ENCODE results near the gene GPATCH4.
"Not testable (repeated sequence)": the region's sequence is repeated elsewhere in the genome, so short reads cannot be mapped to it uniquely, and the experiment has no call there.

GPATCH4 gene

DNA sequence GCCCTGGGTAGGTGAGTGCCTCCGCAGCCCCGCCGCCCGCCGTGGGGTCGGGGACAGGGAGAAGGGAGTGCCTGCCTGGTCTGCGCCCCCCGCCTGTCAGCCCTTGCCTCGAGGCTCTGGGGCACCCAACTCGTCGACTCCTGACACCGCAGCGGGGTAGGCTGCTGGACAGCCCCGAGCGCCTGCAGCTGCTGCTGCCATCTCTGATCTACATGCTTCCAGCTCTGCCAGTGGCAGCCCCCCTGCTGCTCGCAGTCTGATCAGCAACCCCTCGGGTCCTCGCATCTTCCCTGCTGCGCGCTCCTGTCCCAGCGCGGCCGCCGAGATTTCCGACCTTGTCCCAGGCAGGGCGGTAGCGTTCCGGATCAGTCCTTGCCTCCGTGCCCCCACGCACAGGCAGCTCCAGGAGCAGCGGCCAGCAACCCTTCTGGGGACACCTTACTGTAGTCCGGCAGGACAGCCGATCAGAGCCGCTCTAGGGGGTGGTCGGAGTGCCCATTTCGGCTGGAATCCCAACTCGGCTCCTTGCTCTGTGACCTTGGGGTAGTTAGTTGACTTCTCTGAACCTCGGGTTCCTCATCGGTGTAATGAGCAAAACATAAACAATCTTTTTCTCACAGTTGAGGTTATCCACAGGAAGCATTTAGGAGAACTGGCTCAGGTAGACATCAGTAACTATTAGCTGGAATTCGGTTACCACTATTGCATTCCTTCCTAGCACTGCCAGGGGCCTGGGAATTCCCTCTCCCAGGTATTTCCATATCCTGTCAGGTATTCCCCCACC, 41.2 kb upstream of the GPATCH4 start:
- no peak for DNase-seq (ENCODE audit: low read depth)
- H3K4me3 ChIP-seq (ENCODE audit: low read length), result peak overlapping the region; percentile 39
- H3K9me3 ChIP-seq (ENCODE audit: control insufficient read depth, low read length), result no peaks in the 10 kb centered on the region
- H3K9ac ChIP-seq (ENCODE audit: low read length), result no peak overlapping the region
- no peaks in the 10 kb centered on the region for H3K4me1 ChIP-seq (ENCODE audit: control insufficient read depth, insufficient read depth, low read length)
- H3K36me3 ChIP-seq (ENCODE audit: control insufficient read depth, insufficient read depth, low read length, severe bottlenecking), result no peaks in the 10 kb centered on the region
- H3K27me3 ChIP-seq (replicated peaks; ENCODE audit: control insufficient read depth, insufficient read depth, low read length), result peaks cover 90% of the 10 kb centered on the region

DNA sequence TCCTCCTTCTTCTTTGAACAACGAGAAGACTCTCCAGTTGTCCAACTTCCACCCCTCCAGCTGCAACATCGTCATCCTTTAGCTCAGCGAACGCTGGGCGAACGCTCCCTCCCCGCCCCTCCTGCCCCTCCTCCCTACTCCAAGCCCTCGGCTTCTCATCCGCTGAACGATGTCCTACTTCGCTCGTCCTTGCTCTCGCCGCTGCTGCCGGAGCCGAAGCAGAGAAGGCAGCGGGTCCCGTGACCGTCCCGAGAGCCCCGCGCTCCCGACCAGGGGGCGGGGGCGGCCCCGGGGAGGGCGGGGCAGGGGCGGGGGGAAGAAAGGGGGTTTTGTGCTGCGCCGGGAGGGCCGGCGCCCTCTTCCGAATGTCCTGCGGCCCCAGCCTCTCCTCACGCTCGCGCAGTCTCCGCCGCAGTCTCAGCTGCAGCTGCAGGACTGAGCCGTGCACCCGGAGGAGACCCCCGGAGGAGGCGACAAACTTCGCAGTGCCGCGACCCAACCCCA, 40.5 kb upstream of the GPATCH4 start, which contains the start of gene BCAN:
BCAN (plus strand) TSS at position 357 of the 504 bp plus-strand sequence. CDS start 3,938 bp downstream, outside the sequence.
- Histone ChIP-seq H3K4me1 (ENCODE audit: control insufficient read depth, insufficient read depth, low read length) (no peaks in the 10 kb centered on the region), H3K9me3 (ENCODE audit: control insufficient read depth, low read length) (no peaks in the 10 kb centered on the region), H3K36me3 (ENCODE audit: control insufficient read depth, insufficient read depth, low read length, severe bottlenecking) (no peaks in the 10 kb centered on the region), H3K9ac (ENCODE audit: low read length) (no peak within 1 kb of the TSS), H3K4me3 (ENCODE audit: low read length) (peak within 1 kb of the TSS; percentile 39), H3K27me3 (replicated peaks; ENCODE audit: control insufficient read depth, insufficient read depth, low read length) (peaks cover 89% of the 10 kb centered on the region)
- DNase-seq (ENCODE audit: low read depth), result peak; percentile 44

DNA sequence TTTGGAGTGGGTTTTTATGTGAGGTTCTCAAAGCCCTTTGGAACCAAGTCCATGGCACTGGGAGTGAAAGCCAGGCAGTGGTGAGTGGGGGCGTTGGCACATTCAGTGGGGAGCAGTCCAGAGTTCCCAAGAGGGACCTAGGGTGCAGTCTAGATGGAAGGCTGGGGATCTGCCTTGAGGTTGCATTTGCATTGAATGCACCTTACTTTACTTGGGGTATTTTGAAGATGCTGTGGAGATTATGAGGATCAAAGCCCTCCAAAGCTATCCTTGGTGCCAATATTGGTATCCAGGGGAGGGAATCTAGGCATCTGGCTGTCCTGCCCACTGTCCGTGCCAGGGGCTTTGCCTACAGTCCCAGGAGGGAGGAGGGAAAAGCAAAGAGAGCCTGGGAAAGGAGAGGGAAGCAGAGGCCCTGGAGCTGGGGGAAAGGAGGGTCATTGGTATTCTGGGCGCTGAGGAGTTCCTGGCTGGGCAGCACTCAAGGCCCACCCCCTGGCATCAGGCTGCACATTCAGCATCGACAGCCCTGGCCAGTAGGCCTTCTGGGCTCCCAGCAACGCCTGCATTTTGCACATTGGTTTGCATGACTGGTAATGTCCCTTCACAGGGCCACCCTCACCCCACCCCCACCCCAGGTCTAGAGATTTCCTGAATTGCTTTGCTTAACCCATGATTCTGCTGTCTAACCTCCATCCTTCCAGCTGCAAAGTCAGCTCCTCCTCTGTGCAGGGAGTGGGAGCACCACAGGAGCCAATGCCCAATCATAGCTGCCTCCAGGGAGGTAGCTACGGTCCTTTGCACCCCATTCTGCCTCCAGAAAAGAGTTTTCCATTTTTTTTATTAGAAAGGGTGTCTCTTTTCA, 39.8 kb upstream of the GPATCH4 start:
- Histone ChIP-seq H3K4me3 (ENCODE audit: low read length) (no peak overlapping the region), H3K27me3 (replicated peaks; ENCODE audit: control insufficient read depth, insufficient read depth, low read length) (peaks cover 87% of the 10 kb centered on the region)

DNA sequence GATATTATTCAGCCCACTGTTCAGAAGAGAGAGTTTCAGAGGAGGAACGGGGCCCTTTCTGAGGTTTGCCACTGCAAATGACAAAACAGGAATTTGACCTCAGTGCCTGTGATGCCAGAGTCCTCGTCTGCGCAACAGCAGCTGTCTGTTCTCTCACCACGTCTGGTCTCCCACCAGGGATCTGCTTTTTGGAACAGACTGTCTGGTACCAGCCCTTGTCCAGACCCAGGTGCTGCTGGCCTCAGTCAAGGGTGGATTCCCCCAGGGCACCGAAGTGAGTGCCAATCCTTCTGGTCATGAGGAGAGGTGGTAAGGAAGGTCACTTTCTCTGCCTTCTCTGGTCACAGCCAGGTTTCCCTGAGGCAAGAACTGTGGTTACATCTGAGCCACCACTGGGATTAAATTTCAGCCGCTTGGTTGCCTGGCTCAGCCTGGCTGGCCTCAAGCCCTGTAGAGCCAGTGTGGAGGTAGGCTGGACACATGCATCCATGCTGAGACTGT, 38.4 kb upstream of the GPATCH4 start:
- no peaks in the 10 kb centered on the region for H3K36me3 ChIP-seq (ENCODE audit: control insufficient read depth, insufficient read depth, low read length, severe bottlenecking)
- H3K27me3 ChIP-seq (replicated peaks; ENCODE audit: control insufficient read depth, insufficient read depth, low read length), result peaks cover 85% of the 10 kb centered on the region

More for the DNA sequence above, 39.8 kb upstream of the GPATCH4 start:
- DNase-seq (ENCODE audit: low read depth), result no peak
- no peaks in the 10 kb centered on the region for H3K9me3 ChIP-seq (ENCODE audit: control insufficient read depth, low read length)
- no peaks in the 10 kb centered on the region for H3K36me3 ChIP-seq (ENCODE audit: control insufficient read depth, insufficient read depth, low read length, severe bottlenecking)
- no peaks in the 10 kb centered on the region for H3K4me1 ChIP-seq (ENCODE audit: control insufficient read depth, insufficient read depth, low read length)
- no peak overlapping the region for H3K9ac ChIP-seq (ENCODE audit: low read length)

GRCh38 chr1:156638189-156638985, 37.1 kb upstream of the GPATCH4 start:
- Histone ChIP-seq H3K4me1 (ENCODE audit: control insufficient read depth, insufficient read depth, low read length) (no peaks in the 10 kb centered on the region), H3K9ac (ENCODE audit: low read length) (no peak overlapping the region), H3K4me3 (ENCODE audit: low read length) (no peak overlapping the region), H3K27me3 (replicated peaks; ENCODE audit: control insufficient read depth, insufficient read depth, low read length) (peaks cover 83% of the 10 kb centered on the region), H3K36me3 (ENCODE audit: control insufficient read depth, insufficient read depth, low read length, severe bottlenecking) (no peaks in the 10 kb centered on the region), H3K9me3 (ENCODE audit: control insufficient read depth, low read length) (no peaks in the 10 kb centered on the region)
- DNase-seq (ENCODE audit: low read depth), result no peak

More for the DNA sequence above, 38.4 kb upstream of the GPATCH4 start:
- no peak for DNase-seq (ENCODE audit: low read depth)
- H3K4me1 ChIP-seq (ENCODE audit: control insufficient read depth, insufficient read depth, low read length), result no peaks in the 10 kb centered on the region
- no peak overlapping the region for H3K9ac ChIP-seq (ENCODE audit: low read length)
- no peaks in the 10 kb centered on the region for H3K9me3 ChIP-seq (ENCODE audit: control insufficient read depth, low read length)
- no peak overlapping the region for H3K4me3 ChIP-seq (ENCODE audit: low read length)

DNA sequence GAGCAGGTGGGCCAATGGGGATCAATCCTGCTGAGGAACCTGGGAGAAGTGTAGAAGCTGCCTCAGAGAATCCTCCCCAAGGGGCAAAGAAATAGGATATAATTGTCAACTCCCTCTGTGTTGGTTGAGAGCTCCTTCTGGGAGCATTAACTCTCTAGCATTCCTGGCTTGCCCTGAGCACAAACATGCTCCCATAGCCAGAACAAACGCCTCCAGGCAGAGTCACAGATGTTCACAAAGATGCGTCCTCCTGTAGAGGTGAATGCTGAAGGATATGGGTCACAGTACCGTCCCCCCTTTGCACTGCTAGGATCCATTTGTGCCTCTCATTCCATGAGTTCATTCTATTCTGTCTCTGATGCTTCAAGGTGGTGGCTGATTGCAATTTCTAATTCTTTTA, 31.1 kb upstream of the GPATCH4 start:
- H3K4me1 ChIP-seq (ENCODE audit: control insufficient read depth, insufficient read depth, low read length), result no peaks in the 10 kb centered on the region
- H3K9me3 ChIP-seq (ENCODE audit: control insufficient read depth, low read length), result no peaks in the 10 kb centered on the region
- no peak for DNase-seq (ENCODE audit: low read depth)
- no peak overlapping the region for H3K4me3 ChIP-seq (ENCODE audit: low read length)
- H3K27me3 ChIP-seq (replicated peaks; ENCODE audit: control insufficient read depth, insufficient read depth, low read length), result peaks cover 79% of the 10 kb centered on the region
- no peak overlapping the region for H3K9ac ChIP-seq (ENCODE audit: low read length)
- no peaks in the 10 kb centered on the region for H3K36me3 ChIP-seq (ENCODE audit: control insufficient read depth, insufficient read depth, low read length, severe bottlenecking)

DNA sequence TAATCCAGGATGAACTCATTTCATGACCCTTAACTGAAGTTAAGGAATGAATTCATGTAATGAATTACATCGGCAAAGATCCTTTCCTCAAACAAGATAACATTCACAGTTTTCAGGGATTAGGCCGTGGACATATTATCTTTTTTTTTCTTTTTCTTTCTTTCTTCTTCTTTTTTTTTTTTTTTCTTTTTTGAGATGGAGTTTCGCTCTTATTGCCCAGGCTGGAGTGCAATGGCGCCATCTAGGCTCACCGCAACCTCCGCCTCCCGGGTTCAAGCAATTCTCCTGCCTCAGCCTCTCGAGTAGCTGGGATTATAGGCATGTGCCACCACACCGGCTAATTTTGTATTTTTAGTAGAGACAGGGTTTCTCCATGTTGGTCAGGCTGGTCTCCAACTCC, 29.9 kb upstream of the GPATCH4 start:
- not testable (repeated sequence) for H3K4me1 ChIP-seq (ENCODE audit: control insufficient read depth, insufficient read depth, low read length); H3K9me3 ChIP-seq (ENCODE audit: control insufficient read depth, low read length); DNase-seq (ENCODE audit: low read depth); H3K36me3 ChIP-seq (ENCODE audit: control insufficient read depth, insufficient read depth, low read length, severe bottlenecking); H3K4me3 ChIP-seq (ENCODE audit: low read length); H3K9ac ChIP-seq (ENCODE audit: low read length)
- peaks cover 76% of the 10 kb centered on the region for H3K27me3 ChIP-seq (replicated peaks; ENCODE audit: control insufficient read depth, insufficient read depth, low read length)

- H3K36me3 ChIP-seq (ENCODE audit: control insufficient read depth, insufficient read depth, low read length, severe bottlenecking), result no peaks in the 10 kb centered on the region
- H3K27me3 ChIP-seq (replicated peaks; ENCODE audit: control insufficient read depth, insufficient read depth, low read length), result peaks cover 78% of the 10 kb centered on the region
Observed at GRCh38 chr1:156629823-156630449, 28.7 kb upstream of the GPATCH4 start.

GRCh38 chr1:156627313-156627880, 26.1 kb upstream of the GPATCH4 start:
- Histone ChIP-seq H3K27me3 (replicated peaks; ENCODE audit: control insufficient read depth, insufficient read depth, low read length) (peaks cover 64% of the 10 kb centered on the region), H3K9ac (ENCODE audit: low read length) (no peak overlapping the region), H3K4me1 (ENCODE audit: control insufficient read depth, insufficient read depth, low read length) (peaks cover 3% of the 10 kb centered on the region), H3K4me3 (ENCODE audit: low read length) (no peak overlapping the region), H3K36me3 (ENCODE audit: control insufficient read depth, insufficient read depth, low read length, severe bottlenecking) (no peaks in the 10 kb centered on the region), H3K9me3 (ENCODE audit: control insufficient read depth, low read length) (no peaks in the 10 kb centered on the region)
- peak; percentile 63 for DNase-seq (ENCODE audit: low read depth)

More at GRCh38 chr1:156629823-156630449, 28.7 kb upstream of the GPATCH4 start:
- no peak for DNase-seq (ENCODE audit: low read depth)
- Histone ChIP-seq H3K4me1 (ENCODE audit: control insufficient read depth, insufficient read depth, low read length) (peaks cover 2% of the 10 kb centered on the region), H3K9me3 (ENCODE audit: control insufficient read depth, low read length) (no peaks in the 10 kb centered on the region), H3K9ac (ENCODE audit: low read length) (no peak overlapping the region), H3K4me3 (ENCODE audit: low read length) (no peak overlapping the region)

GRCh38 chr1:156626079-156626438, 24.8 kb upstream of the GPATCH4 start:
- H3K9ac ChIP-seq (ENCODE audit: low read length), result no peak overlapping the region
- no peak overlapping the region for H3K4me3 ChIP-seq (ENCODE audit: low read length)
- peaks cover 3% of the 10 kb centered on the region for H3K4me1 ChIP-seq (ENCODE audit: control insufficient read depth, insufficient read depth, low read length)
- H3K36me3 ChIP-seq (ENCODE audit: control insufficient read depth, insufficient read depth, low read length, severe bottlenecking), result no peaks in the 10 kb centered on the region
- H3K9me3 ChIP-seq (ENCODE audit: control insufficient read depth, low read length), result no peaks in the 10 kb centered on the region
- H3K27me3 ChIP-seq (replicated peaks; ENCODE audit: control insufficient read depth, insufficient read depth, low read length), result peaks cover 63% of the 10 kb centered on the region
- DNase-seq (ENCODE audit: low read depth), result no peak

Measured in adipocyte (in vitro differentiated cells).